ENCODE data around the gene PARD3B. TPM values are rescaled to one million over a fixed set of nuclear protein-coding genes. Genes with fewer than 3 reads are reported as not detected.

The PARD3B gene
- total RNA-seq, 2 donors from 2014 or later = 14.7 to 25.0 TPM

DNA sequence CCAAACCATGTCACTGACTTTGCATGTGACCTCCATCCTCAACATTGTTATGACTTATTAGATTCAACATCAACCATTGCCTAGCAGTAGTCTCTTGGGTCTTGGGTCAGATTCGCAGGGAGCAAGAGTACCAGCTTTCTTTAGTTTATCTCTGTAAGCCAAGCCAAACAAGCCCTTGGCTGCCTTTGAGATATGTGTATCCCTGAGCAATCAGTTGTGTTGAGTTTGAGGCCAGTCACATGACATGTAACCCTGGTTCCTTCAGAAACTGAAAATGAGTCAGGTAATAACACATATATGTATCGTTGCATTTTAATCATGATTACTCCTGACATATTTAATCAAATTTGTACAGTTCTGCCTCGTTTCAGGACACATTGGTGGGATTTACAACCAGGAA lies 173.3 kb downstream of the PARD3B start:
- Histone ChIP-seq H3K36me3 (no peaks in the 10 kb centered on the region), H3K4me3 (no peak overlapping the region), H3K4me1 (replicated peaks) (no peaks in the 10 kb centered on the region), H3K27ac (no peak overlapping the region), H3K27me3 (replicated peaks; ENCODE audit: insufficient read depth) (no peaks in the 10 kb centered on the region), H3K9me3 (no peaks in the 10 kb centered on the region)
- DNase-seq (ENCODE audit: low spot score) = no peak
- WGBS = 96% methylated on average over 3 of the region's 3 CpGs
- TF ChIP-seq, protein P1, sequence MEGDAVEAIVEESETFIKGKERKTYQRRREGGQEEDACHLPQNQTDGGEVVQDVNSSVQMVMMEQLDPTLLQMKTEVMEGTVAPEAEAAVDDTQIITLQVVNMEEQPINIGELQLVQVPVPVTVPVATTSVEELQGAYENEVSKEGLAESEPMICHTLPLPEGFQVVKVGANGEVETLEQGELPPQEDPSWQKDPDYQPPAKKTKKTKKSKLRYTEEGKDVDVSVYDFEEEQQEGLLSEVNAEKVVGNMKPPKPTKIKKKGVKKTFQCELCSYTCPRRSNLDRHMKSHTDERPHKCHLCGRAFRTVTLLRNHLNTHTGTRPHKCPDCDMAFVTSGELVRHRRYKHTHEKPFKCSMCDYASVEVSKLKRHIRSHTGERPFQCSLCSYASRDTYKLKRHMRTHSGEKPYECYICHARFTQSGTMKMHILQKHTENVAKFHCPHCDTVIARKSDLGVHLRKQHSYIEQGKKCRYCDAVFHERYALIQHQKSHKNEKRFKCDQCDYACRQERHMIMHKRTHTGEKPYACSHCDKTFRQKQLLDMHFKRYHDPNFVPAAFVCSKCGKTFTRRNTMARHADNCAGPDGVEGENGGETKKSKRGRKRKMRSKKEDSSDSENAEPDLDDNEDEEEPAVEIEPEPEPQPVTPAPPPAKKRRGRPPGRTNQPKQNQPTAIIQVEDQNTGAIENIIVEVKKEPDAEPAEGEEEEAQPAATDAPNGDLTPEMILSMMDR (IDR thresholded peaks at IDR 0.05) = no peak
- TF ChIP-seq POLR2A (IDR thresholded peaks at IDR 0.05) (no peak), POLR2AphosphoS5 (IDR thresholded peaks at IDR 0.05) (no peak)
- intact Hi-C loops (cut with DNase I) = no loop called here

DNA sequence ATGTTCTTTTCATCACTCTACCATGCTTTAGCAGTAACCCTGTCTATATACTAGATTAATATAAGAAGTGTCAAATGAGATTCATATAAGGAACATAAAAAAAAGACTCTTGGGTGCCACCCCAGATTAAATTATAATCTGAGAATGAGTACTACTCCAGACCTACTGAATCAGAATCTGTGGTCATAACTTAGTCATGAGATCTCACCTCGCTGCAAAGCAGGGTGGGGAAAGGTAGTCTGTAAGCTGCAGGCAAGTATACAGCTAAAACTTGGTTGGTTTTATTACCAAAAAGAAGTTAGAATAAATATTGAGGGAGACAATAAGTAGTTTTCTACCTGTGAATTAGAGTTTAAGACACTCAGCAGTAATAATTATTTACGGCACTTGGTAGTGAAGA lies 175.6 kb downstream of the PARD3B start:
- Histone ChIP-seq H3K4me3 (no peak overlapping the region), H3K9me3 (no peaks in the 10 kb centered on the region), H3K27me3 (replicated peaks; ENCODE audit: insufficient read depth) (no peaks in the 10 kb centered on the region), H3K4me1 (replicated peaks) (no peaks in the 10 kb centered on the region), H3K36me3 (no peaks in the 10 kb centered on the region), H3K27ac (no peak overlapping the region)
- DNase-seq (ENCODE audit: low spot score) = no peak
- WGBS = 91% methylated on average over 2 of the region's 2 CpGs
- TF ChIP-seq, protein P1 (IDR thresholded peaks at IDR 0.05) = no peak
- TF ChIP-seq POLR2A (IDR thresholded peaks at IDR 0.05) (no peak), POLR2AphosphoS5 (IDR thresholded peaks at IDR 0.05) (no peak)
- intact Hi-C loops (cut with DNase I) = no loop called here

DNA sequence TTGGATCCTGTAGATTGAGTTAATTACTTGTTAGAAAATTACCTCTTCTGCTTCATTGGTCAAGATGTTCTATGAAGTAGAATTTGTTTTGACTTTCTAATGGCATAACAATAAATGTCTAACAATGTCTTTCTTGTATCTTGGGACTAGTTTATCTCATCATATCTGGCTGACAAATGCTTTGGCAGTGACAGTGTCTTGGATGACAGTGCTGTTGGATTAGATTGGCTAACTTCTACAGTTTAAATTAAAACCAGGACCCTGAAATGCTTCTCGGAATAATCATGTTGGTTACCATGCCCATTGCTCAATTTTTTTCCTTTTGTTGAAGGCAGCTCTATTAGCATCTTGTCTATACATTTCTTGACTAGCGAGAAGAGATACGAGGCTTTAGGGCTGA lies 176.9 kb downstream of the PARD3B start:
- Histone ChIP-seq H3K4me3 (no peak overlapping the region), H3K36me3 (no peaks in the 10 kb centered on the region), H3K4me1 (replicated peaks) (no peaks in the 10 kb centered on the region), H3K27ac (no peak overlapping the region), H3K9me3 (no peaks in the 10 kb centered on the region), H3K27me3 (replicated peaks; ENCODE audit: insufficient read depth) (no peaks in the 10 kb centered on the region)
- TF ChIP-seq, protein P1 (IDR thresholded peaks at IDR 0.05) = no peak
- TF ChIP-seq POLR2AphosphoS5 (IDR thresholded peaks at IDR 0.05) (no peak), POLR2A (IDR thresholded peaks at IDR 0.05) (no peak)
- 94% methylated on average over 3 of the region's 3 CpGs for WGBS
- intact Hi-C loops (cut with DNase I) = no loop called here
- DNase-seq (ENCODE audit: low spot score) = no peak

DNA sequence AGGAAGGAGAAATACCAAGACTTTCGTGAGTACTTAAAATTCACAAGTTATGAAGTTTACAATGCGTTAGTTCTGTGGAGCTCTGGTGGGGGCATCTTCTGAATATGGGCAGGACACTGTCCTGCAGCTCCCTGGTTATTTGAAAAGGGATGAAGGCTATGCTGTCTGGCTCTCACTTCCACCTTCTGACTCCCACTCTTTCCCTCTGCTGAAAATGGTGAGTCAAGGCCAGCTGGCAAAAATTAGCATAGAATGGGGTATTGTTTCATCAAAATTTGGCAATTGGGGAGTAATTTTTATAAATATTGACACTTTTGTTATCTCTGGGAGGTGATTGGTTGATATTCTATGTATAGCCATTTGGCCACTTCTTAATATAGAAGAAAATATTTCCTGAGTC lies 177.4 kb downstream of the PARD3B start:
- TF ChIP-seq, protein P1 (IDR thresholded peaks at IDR 0.05) = no peak
- no peak for TF ChIP-seq POLR2A (IDR thresholded peaks at IDR 0.05)
- TF ChIP-seq POLR2AphosphoS5 (IDR thresholded peaks at IDR 0.05) = no peak
- no peak overlapping the region for H3K4me3 ChIP-seq
- no peaks in the 10 kb centered on the region for H3K4me1 ChIP-seq (replicated peaks)
- 94% methylated on average over 2 of the region's 2 CpGs for WGBS
- H3K9me3 ChIP-seq = no peaks in the 10 kb centered on the region
- no peak overlapping the region for H3K27ac ChIP-seq
- no peak for DNase-seq (ENCODE audit: low spot score)
- H3K27me3 ChIP-seq (replicated peaks; ENCODE audit: insufficient read depth) = no peaks in the 10 kb centered on the region
- no peaks in the 10 kb centered on the region for H3K36me3 ChIP-seq
- intact Hi-C loops (cut with DNase I) = no loop called here

DNA sequence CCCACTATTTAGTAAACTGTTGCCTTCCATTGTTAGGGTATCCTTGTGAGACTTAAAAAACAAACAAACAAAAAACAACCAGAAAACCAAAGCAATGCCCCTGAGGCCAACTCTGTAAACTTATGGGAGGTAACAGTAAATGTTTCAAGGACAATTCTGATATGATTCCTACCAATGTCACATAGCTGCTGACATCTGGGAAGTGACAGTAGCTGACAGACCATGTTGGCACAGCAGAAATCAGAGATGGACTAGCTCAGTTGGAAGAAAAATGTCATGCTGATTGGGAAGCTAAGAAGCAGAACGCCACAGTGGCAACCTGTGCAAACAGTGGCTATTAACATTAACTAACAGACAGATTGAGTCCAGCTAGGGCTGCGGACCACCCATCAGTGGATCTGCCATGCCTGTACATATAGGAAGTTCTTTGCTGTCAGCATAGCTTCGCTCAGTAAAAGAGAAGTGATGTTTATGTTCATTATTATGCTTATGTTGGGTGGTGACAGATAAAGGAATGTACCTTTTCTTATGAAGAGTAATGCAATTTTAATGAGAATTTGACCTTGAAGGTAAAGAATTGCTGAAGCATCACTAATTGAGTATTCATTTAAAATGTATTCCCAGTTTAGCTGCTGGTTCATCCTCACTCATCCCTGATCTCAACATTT lies 180.6 kb downstream of the PARD3B start:
- no peak for DNase-seq (ENCODE audit: low spot score)
- WGBS = 94% methylated on average over 3 of the region's 3 CpGs
- no peaks in the 10 kb centered on the region for H3K27me3 ChIP-seq (replicated peaks; ENCODE audit: insufficient read depth)
- no peaks in the 10 kb centered on the region for H3K4me1 ChIP-seq (replicated peaks)
- intact Hi-C loops (cut with DNase I) = no loop called here
- TF ChIP-seq, protein P1 (IDR thresholded peaks at IDR 0.05) = no peak
- TF ChIP-seq POLR2A (IDR thresholded peaks at IDR 0.05) (no peak), POLR2AphosphoS5 (IDR thresholded peaks at IDR 0.05) (no peak)
- H3K9me3 ChIP-seq = no peaks in the 10 kb centered on the region
- H3K4me3 ChIP-seq = no peak overlapping the region
- H3K27ac ChIP-seq = no peak overlapping the region
- no peaks in the 10 kb centered on the region for H3K36me3 ChIP-seq

Data from prostate gland (tissue), 2 donors.